ENCODE data around the gene CARD10. TPM values are rescaled to one million over a fixed set of nuclear protein-coding genes. Genes with fewer than 3 reads are reported as not detected.
"Not testable (repeated sequence)": the region's sequence is repeated elsewhere in the genome, so short reads cannot be mapped to it uniquely, and the experiment has no call there.

Gene CARD10
- total RNA-seq, 2 donors from 2014 or later, result 20.3 to 24.4 TPM

DNA sequence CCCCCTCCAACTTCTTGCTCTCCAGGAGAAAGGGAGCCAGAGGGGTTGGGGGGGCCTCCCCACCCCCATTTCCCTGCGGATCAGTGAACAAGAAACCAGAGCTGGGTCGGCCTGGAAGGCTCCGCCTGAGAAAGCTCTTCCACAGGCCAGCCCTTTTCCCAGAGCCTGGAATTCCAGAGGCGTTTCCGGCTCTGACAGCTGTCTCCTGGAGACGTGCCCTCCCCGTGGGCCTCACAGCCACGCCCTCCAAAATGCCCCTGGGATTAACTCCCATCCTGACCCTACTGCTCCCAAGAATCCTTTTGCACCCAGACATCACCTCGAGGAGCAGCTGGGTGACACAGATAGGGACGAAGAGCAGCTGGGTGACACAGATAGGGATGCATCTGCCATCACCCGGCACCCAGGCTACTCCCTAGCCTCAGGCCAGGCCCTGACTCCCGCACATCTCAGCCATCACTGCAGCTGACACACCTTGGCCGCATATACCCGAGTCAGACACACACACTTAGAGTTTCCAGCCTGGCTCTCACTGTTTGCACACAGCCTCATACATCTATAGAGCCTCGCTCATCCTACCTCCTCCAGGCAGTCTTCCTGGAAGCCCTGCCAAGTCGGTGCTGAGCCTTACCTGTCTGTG lies 33.4 kb upstream of the CARD10 start:
- H3K27ac Mint-ChIP-seq, result peak overlapping the region; percentile 93
- WGBS, 2 experiments (ENCODE audit: insufficient coverage in 1 of 2, insufficient read length in 1 of 2), result 49 to 62% methylated on average over 9 to 16 of the region's 16 CpGs
- H3K4me1 ChIP-seq (ENCODE audit: control insufficient read depth, insufficient read depth, low read length), result peaks cover 27% of the 10 kb centered on the region
- peaks cover 10% of the 10 kb centered on the region for H3K27me3 Mint-ChIP-seq (ENCODE audit: insufficient read depth)
- no peaks in the 10 kb centered on the region for H3K36me3 Mint-ChIP-seq (ENCODE audit: low read depth)
- H3K4me3 ChIP-seq (ENCODE audit: low read length), result no peak overlapping the region
- H3K4me3 Mint-ChIP-seq, result no peak overlapping the region
- no peaks in the 10 kb centered on the region for H3K27me3 ChIP-seq (ENCODE audit: control insufficient read depth, insufficient read depth, low read length, poor library complexity, severe bottlenecking)
- peak overlapping the region; percentile 30 for H3K9ac ChIP-seq (ENCODE audit: extremely low read depth, low read length, poor library complexity, severe bottlenecking)
- peak; percentile 93 for DNase-seq
- no peaks in the 10 kb centered on the region for H3K9me3 Mint-ChIP-seq
- H3K36me3 ChIP-seq (ENCODE audit: control insufficient read depth, insufficient read depth, low read length), result no peaks in the 10 kb centered on the region
- H3K4me1 Mint-ChIP-seq, result peaks cover 51% of the 10 kb centered on the region
- H3K27ac ChIP-seq (ENCODE audit: low read depth, low read length), result peak overlapping the region; percentile 90
- TF ChIP-seq, protein P1, sequence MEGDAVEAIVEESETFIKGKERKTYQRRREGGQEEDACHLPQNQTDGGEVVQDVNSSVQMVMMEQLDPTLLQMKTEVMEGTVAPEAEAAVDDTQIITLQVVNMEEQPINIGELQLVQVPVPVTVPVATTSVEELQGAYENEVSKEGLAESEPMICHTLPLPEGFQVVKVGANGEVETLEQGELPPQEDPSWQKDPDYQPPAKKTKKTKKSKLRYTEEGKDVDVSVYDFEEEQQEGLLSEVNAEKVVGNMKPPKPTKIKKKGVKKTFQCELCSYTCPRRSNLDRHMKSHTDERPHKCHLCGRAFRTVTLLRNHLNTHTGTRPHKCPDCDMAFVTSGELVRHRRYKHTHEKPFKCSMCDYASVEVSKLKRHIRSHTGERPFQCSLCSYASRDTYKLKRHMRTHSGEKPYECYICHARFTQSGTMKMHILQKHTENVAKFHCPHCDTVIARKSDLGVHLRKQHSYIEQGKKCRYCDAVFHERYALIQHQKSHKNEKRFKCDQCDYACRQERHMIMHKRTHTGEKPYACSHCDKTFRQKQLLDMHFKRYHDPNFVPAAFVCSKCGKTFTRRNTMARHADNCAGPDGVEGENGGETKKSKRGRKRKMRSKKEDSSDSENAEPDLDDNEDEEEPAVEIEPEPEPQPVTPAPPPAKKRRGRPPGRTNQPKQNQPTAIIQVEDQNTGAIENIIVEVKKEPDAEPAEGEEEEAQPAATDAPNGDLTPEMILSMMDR (conservative IDR thresholded peaks at IDR 0.05), result no peak
- no peaks in the 10 kb centered on the region for H3K9me3 ChIP-seq (ENCODE audit: control insufficient read depth, low read length)

DNA sequence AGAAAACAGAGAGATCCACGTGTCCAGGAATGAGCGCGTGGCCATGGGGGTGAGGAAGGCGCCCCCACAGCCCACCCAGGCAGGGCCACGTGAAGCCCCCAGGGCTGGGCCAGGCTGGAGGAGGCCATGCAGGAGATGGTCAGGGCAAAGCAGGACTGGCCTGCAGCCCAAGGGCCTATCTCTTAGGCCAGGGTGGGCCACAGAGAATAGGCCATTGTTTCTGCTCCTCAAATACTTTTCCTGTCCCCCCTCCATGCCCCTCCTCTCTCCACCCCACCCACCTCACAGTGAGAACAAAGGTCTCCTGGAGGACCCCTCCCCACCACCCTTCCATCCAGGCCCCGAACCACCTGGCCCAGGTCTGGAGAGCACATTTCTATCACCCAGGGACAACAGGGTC lies 32.8 kb upstream of the CARD10 start:
- WGBS, 2 experiments (ENCODE audit: insufficient coverage in 1 of 2, insufficient read length in 1 of 2), result 81% methylated on average over 5 to 6 of the region's 6 CpGs
- Histone ChIP-seq H3K27ac (ENCODE audit: low read depth, low read length) (peak overlapping the region; percentile 90), H3K27me3 (ENCODE audit: control insufficient read depth, insufficient read depth, low read length, poor library complexity, severe bottlenecking) (no peaks in the 10 kb centered on the region), H3K36me3 (ENCODE audit: control insufficient read depth, insufficient read depth, low read length) (no peaks in the 10 kb centered on the region), H3K4me1 (ENCODE audit: control insufficient read depth, insufficient read depth, low read length) (peaks cover 26% of the 10 kb centered on the region), H3K9ac (ENCODE audit: extremely low read depth, low read length, poor library complexity, severe bottlenecking) (peak overlapping the region; percentile 30), H3K9me3 (ENCODE audit: control insufficient read depth, low read length) (no peaks in the 10 kb centered on the region), H3K4me3 (ENCODE audit: low read length) (no peak overlapping the region)
- H3K4me3 Mint-ChIP-seq, result no peak overlapping the region
- TF ChIP-seq, protein P1 (conservative IDR thresholded peaks at IDR 0.05), result no peak
- no peak for DNase-seq
- peak overlapping the region; percentile 93 for H3K27ac Mint-ChIP-seq
- H3K4me1 Mint-ChIP-seq, result peaks cover 51% of the 10 kb centered on the region
- no peaks in the 10 kb centered on the region for H3K36me3 Mint-ChIP-seq (ENCODE audit: low read depth)
- H3K27me3 Mint-ChIP-seq (ENCODE audit: insufficient read depth), result peaks cover 5% of the 10 kb centered on the region
- H3K9me3 Mint-ChIP-seq, result no peaks in the 10 kb centered on the region

DNA sequence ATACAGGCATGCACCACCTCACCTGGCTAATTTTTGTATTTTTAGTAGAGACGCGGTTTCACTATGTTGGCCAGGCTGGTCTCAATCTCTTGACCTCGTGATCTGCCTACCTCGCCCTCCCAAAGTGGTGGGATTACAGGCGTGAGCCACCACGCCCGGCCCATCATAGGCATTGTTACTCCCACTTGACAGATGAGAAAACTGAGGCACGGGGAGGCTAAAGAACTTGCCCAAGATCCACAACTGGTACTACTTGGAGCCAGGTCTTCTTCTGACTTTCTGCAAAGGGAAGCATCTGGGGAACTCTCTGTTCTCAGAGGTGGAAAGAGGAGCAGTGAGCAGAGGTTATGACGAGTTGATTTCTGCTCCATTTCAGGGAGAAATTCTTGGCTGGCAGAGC lies 31.7 kb upstream of the CARD10 start:
- H3K27ac Mint-ChIP-seq, result not testable (repeated sequence)

DNA sequence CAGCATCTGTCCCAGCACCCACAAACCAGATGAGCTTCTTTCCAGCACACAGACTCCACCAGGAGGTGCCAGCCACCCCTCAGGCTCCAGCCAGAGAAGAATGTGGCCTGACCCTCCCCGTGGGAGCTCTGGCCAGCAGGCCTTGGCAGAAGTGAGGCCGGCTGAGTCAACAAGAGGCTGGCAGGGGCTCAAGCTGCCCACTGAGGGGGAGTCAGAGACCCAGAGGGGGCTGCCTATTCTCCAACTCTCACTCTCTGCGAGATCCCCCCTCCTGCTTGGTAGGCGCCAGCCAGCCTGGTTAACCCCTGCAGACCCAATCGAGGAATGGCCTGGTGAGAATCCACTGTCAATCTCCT lies 30.5 kb upstream of the CARD10 start:
- Histone ChIP-seq H3K4me1 (ENCODE audit: control insufficient read depth, insufficient read depth, low read length) (peaks cover 20% of the 10 kb centered on the region), H3K36me3 (ENCODE audit: control insufficient read depth, insufficient read depth, low read length) (no peaks in the 10 kb centered on the region), H3K27ac (ENCODE audit: low read depth, low read length) (no peak overlapping the region), H3K4me3 (ENCODE audit: low read length) (no peak overlapping the region), H3K9ac (ENCODE audit: extremely low read depth, low read length, poor library complexity, severe bottlenecking) (no peak overlapping the region), H3K27me3 (ENCODE audit: control insufficient read depth, insufficient read depth, low read length, poor library complexity, severe bottlenecking) (no peaks in the 10 kb centered on the region), H3K9me3 (ENCODE audit: control insufficient read depth, low read length) (no peaks in the 10 kb centered on the region)
- Mint-ChIP-seq H3K27ac (peak overlapping the region; percentile 82), H3K36me3 (ENCODE audit: low read depth) (no peaks in the 10 kb centered on the region), H3K4me3 (no peak overlapping the region), H3K9me3 (no peaks in the 10 kb centered on the region), H3K27me3 (ENCODE audit: insufficient read depth) (peaks cover 2% of the 10 kb centered on the region), H3K4me1 (peaks cover 48% of the 10 kb centered on the region)
- peak; percentile 87 for DNase-seq
- TF ChIP-seq, protein P1 (conservative IDR thresholded peaks at IDR 0.05), result peak; percentile 56
- 36 to 45% methylated on average over 3 to 5 of the region's 5 CpGs for WGBS, 2 experiments (ENCODE audit: insufficient coverage in 1 of 2, insufficient read length in 1 of 2)

More for the DNA sequence above, 31.7 kb upstream of the CARD10 start:
- DNase-seq; H3K27me3 Mint-ChIP-seq (ENCODE audit: insufficient read depth); H3K9ac ChIP-seq (ENCODE audit: extremely low read depth, low read length, poor library complexity, severe bottlenecking); H3K36me3 Mint-ChIP-seq (ENCODE audit: low read depth); H3K4me3 Mint-ChIP-seq; H3K36me3 ChIP-seq (ENCODE audit: control insufficient read depth, insufficient read depth, low read length); H3K27ac ChIP-seq (ENCODE audit: low read depth, low read length); H3K27me3 ChIP-seq (ENCODE audit: control insufficient read depth, insufficient read depth, low read length, poor library complexity, severe bottlenecking); H3K9me3 ChIP-seq (ENCODE audit: control insufficient read depth, low read length); H3K9me3 Mint-ChIP-seq; H3K4me3 ChIP-seq (ENCODE audit: low read length): not testable (repeated sequence)
- peaks cover 20% of the 10 kb centered on the region for H3K4me1 ChIP-seq (ENCODE audit: control insufficient read depth, insufficient read depth, low read length)
- WGBS, 2 experiments (ENCODE audit: insufficient coverage in 1 of 2, insufficient read length in 1 of 2), result 93 to 97% methylated on average over 9 of the region's 9 CpGs
- peaks cover 46% of the 10 kb centered on the region for H3K4me1 Mint-ChIP-seq
